Large intestine (tissue), 3 donors: Measurements from ENCODE around the gene PNCK. TPM values are rescaled to one million over a fixed set of nuclear protein-coding genes. Genes with fewer than 3 reads are reported as not detected.
A peak's percentile ranks its signal among the peaks of the same experiment; 100 is the strongest.

Source experiments
- DNase-seq, 2 donors: peaks; one replicate each; pipeline versions ENCODE4 v3.0.0 to v3.0.0-alpha.2; 2013
- H3K27ac ChIP-seq: one replicate; pipeline ENCODE4 v1.5.1; 2013; ENCODE audit warnings: low read length
- H3K27me3 ChIP-seq: 2 replicates; pipeline ENCODE4 v1.6.1; 2013; ENCODE audit warnings: low read length; ENCODE audit not compliant: control insufficient read depth, insufficient read depth
- H3K36me3 ChIP-seq: 2 replicates; pipeline ENCODE4 v1.6.1; 2013; ENCODE audit warnings: low read length; ENCODE audit not compliant: control insufficient read depth, insufficient read depth
- H3K4me1 ChIP-seq: one replicate; pipeline ENCODE4 v1.6.1; 2013; ENCODE audit warnings: low read length; ENCODE audit not compliant: control insufficient read depth, insufficient read depth
- H3K4me3 ChIP-seq: one replicate; pipeline ENCODE4 v1.5.1; 2013; ENCODE audit warnings: low read length
- H3K9me3 ChIP-seq: one replicate; pipeline ENCODE4 v1.6.1; 2013; ENCODE audit warnings: mild to moderate bottlenecking, low read depth, low read length, moderate library complexity; ENCODE audit not compliant: control insufficient read depth
- WGBS: methylation state at CpG from one replicate; pipeline ENCODE4 v1.1.5; 2013; ENCODE audit warnings: low lambda C conversion rate; ENCODE audit not compliant: insufficient coverage; 5-methylcytosine and 5-hydroxymethylcytosine counted together
- polyA plus RNA-seq: library from polyadenylated mRNA; unstranded; fragments of 120-200 nt; gene quantifications from one replicate; pipeline ENCODE4 v1.2.1, GENCODE V29; 2013

The PNCK gene
- polyA plus RNA-seq, 1 donor: 128 TPM

DNA sequence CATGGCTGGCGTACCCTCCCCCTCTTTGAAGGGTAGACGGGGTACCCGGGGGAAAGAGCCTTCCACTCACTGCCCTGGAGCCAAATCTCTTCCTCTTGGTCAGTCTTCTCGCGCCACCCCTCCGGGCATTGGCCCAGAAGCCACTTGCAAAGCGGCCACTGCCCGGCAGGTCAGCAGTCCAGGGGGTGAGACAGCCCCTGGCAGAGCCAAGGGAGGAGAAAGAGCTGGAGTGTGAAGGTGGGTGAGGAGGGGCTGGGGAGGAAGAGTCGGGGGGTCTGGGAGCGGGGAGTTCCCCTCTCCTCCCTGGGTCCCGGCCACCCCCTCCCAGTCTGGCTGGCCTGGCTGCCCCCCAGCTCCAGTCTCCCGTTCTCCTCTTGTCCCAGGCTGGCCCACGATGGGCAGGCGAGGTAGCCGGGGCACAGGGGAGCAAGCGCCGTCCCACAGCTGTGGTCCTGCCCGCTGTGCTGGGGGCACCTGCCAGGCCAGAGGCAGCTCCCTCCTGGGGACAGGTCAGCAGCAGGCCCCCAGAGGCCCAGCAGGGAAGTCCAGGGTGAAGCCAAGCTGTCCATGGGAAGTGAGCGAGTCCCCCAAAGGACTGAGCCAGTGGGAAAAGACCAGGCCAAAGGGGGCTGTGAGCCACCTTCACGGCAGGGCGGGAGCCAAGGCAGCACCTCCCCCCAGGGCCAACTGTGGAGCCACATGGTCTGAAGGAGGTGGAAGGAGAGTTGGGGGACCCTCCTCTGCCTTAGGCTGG lies 48.2 kb downstream of the PNCK start:
- no peak for DNase-seq
- Histone ChIP-seq H3K27me3 (no peaks in the 10 kb centered on the region), H3K27ac (peak overlapping the region; percentile 72), H3K4me1 (peaks cover 47% of the 10 kb centered on the region), H3K36me3 (no peaks in the 10 kb centered on the region), H3K4me3 (no peak overlapping the region), H3K9me3 (no peaks in the 10 kb centered on the region)
- no CpG with 5 or more reads among the region's 21 CpGs for WGBS

DNA sequence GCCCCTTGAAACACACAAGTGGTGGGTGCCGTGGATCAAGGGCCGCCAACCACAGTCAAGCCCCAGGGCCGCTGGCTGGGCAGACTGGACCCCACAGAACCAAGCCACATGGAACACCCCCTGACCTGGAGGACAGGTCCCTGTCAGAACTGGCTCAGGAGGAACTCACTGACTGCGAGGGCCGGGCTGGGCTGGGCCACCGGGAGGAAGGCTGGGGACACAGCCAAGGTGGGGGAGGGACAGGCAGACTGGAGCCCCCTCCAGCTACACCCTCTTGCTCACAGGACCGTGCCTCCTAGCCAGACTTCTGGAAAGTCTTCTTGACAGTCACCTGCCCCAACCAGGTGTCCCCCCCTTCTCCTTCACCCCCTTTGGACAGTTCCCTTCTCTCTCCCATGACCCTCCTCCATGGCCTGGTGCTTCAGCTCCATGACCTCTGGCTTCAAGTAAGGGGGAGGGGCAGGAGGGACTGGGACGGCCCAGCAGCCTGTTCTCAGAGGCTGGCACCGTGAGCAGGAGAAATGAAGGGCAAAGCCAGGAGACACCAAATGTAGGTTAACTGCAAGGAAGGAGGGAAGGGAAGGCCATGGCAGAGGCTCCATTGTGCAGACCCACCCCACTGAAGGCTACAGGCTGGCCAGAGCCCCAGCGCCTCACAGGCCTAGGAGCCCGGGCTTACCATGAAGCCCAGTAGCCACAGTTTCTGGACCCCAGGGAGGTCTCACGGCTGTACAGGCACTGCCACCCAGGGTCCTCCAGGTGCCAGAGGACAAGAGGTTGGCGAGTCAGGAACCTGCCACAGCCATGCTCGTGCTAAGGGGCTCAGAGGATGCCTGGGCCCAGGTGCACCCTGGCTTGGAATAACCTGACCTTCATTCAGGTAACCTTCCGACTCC lies 49.2 kb downstream of the PNCK start:
- Histone ChIP-seq H3K36me3 (no peaks in the 10 kb centered on the region), H3K27ac (no peak overlapping the region), H3K4me1 (peaks cover 47% of the 10 kb centered on the region), H3K27me3 (no peaks in the 10 kb centered on the region), H3K4me3 (no peak overlapping the region), H3K9me3 (no peaks in the 10 kb centered on the region)
- no CpG with 5 or more reads among the region's 15 CpGs for WGBS
- DNase-seq: no peak

DNA sequence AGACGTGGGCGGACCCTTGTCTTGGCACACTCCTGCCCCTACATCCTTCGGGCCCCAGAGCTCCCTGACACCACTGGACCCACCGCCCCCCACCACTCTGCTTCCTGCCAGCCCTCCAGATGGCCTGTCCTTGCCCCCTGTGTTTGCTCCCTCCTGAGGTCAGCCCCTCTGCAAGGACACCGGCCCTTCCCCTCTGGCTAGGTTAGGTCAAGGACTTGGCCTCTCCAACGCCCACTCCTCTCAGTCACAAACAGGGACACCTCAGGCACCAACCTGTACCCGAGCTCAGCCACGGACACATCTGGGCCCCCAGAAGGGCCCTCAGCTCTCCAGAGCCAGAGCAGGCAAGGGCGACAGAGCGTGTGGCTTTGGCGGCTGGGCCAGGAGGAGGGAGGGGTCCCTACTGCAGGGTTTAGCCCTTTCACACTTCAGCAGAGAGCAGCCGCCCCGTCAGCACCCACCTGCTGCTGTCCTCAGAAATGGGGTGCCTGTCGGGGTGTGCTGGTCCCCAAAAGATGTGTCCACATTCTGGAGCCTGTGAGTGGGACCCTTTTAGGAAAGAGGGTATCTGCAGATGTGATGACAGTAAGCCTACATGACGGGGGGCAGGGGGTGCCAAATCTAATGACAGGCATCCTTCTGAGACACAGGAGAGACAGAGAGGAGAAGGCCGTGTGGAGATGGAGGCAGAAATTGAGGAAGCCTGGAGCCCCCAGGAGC lies 50.1 kb downstream of the PNCK start:
- DNase-seq: no peak
- Histone ChIP-seq H3K9me3 (no peaks in the 10 kb centered on the region), H3K4me1 (peaks cover 46% of the 10 kb centered on the region), H3K27ac (peak overlapping the region; percentile 69), H3K4me3 (no peak overlapping the region), H3K27me3 (no peaks in the 10 kb centered on the region), H3K36me3 (no peaks in the 10 kb centered on the region)
- no CpG with 5 or more reads among the region's 16 CpGs for WGBS

DNA sequence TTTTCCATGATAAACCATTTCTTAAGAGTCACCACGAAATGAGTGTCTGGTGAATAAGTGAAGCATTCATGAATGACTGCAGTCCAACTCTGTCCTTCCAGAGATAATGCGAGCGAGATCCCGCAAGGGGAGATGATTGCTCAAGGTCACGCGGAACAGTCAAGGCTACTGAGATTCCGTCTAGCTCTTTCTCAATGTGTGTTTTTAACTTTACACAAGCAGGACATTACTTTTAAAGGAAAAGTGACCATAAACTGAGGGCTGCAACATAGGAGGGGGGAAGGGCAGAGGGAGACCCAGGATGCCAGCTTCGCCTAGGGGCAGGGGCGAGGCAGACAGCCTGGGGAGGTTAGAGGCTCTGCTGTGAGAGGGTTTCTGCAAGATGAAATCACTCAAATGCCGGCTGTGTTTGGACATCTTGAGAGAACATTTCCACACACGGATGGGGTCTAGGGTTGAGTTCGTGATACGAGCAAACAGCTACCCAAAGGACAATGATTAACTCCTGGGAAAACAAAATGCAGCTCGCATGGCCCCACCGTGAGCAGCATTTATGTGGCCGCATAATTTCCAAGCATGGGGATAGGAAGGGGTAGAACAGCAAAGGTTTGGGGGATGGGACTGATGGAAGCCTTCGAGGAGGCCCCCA lies 50.8 kb downstream of the PNCK start:
- H3K36me3 ChIP-seq: no peaks in the 10 kb centered on the region
- H3K27me3 ChIP-seq: no peaks in the 10 kb centered on the region
- no peaks in the 10 kb centered on the region for H3K9me3 ChIP-seq
- peak in 1 of 2 donors; percentile 70 for DNase-seq
- no peak overlapping the region for H3K4me3 ChIP-seq
- H3K27ac ChIP-seq: peak overlapping the region; percentile 69
- no CpG with 5 or more reads among the region's 17 CpGs for WGBS
- peaks cover 40% of the 10 kb centered on the region for H3K4me1 ChIP-seq

DNA sequence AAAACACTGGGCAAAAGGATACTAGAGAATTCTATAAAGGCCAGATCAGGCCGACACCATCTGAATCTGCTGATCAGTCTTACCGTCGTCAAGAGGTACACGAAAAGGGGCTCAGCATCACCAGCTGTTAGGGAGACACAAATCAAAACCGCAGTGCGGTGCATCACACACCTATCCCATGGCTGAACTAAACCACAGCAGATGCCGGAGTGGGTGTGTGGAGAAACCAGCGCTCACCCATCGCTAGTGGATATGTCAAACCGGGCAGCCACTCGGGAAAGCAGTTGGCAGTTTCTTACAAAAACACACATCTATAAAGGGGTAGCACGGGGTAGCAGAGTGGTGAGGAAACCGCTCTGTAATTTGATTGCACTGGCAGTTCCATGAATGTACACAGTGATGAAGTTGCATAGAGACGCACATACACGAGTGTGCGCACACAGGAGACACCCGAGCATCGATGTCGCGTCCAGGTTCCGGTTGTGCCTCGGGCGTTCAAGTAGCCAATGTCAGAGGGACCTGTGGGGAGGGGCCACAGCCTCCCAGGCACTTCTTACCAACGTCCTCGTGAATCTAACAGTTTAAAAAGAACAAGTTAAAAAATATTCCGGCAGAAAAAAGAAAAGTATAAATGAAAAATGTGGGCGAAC lies 51.5 kb downstream of the PNCK start:
- Histone ChIP-seq H3K27ac (peak overlapping the region; percentile 69), H3K27me3 (no peaks in the 10 kb centered on the region), H3K36me3 (no peaks in the 10 kb centered on the region), H3K4me3 (no peak overlapping the region), H3K9me3 (no peaks in the 10 kb centered on the region), H3K4me1 (peaks cover 34% of the 10 kb centered on the region)
- no peak for DNase-seq
- no CpG with 5 or more reads among the region's 27 CpGs for WGBS

DNA sequence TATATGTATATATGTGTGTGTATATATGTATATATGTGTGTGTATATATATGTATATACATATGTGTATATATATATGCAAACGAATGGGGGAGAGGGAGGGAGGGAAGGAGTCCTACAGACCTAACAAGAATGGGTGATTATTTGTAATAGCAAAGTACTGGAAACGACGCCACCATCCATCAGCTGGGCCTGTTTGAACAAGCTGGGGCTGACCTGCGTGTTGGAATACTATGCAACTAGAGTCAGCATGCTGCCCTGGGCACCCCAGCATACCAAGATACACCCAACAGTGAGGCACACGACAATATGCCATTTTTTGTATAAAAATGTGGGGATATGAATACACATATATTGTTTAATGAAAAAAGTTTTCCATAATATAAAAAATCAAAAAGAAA lies 53.0 kb downstream of the PNCK start:
- DNase-seq: no peak
- WGBS: no CpG with 5 or more reads among the region's 5 CpGs
- H3K27ac ChIP-seq: no peak overlapping the region
- no peaks in the 10 kb centered on the region for H3K9me3 ChIP-seq
- peaks cover 23% of the 10 kb centered on the region for H3K4me1 ChIP-seq
- H3K27me3 ChIP-seq: no peaks in the 10 kb centered on the region
- H3K4me3 ChIP-seq: no peak overlapping the region
- no peaks in the 10 kb centered on the region for H3K36me3 ChIP-seq

Other genes starting within 250 kb of the PNCK start
- gene TREX2, start 227.8 kb downstream of the PNCK start, polyA plus RNA-seq: 0.30 TPM
- gene HAUS7, start 203.2 kb downstream of the PNCK start, polyA plus RNA-seq: 25.0 TPM
- gene BGN, start 178.8 kb downstream of the PNCK start, polyA plus RNA-seq: 17.2 TPM
- 1.6 TPM for gene ATP2B3, start 156.2 kb downstream of the PNCK start, polyA plus RNA-seq
- gene CCNQ, start 74.7 kb downstream of the PNCK start, polyA plus RNA-seq: 15.9 TPM
- gene DUSP9, start 26.6 kb downstream of the PNCK start, polyA plus RNA-seq: 0.78 TPM
- gene SLC6A8, start 14.1 kb upstream of the PNCK start, polyA plus RNA-seq: 139 TPM
- 198 TPM for gene BCAP31, start 50.6 kb upstream of the PNCK start, polyA plus RNA-seq
- 13.4 TPM for gene ABCD1, start 51.0 kb upstream of the PNCK start, polyA plus RNA-seq
- 5.0 TPM for gene PLXNB3, start 90.4 kb upstream of the PNCK start, polyA plus RNA-seq
- 1.8 TPM for gene SRPK3, start 107.2 kb upstream of the PNCK start, polyA plus RNA-seq
- 58.7 TPM for gene IDH3G, start 120.6 kb upstream of the PNCK start, polyA plus RNA-seq
- 240 TPM for gene SSR4, start 120.9 kb upstream of the PNCK start, polyA plus RNA-seq
- gene PDZD4, start 156.7 kb upstream of the PNCK start, polyA plus RNA-seq: 10.5 TPM
- gene L1CAM, start 212.4 kb upstream of the PNCK start, polyA plus RNA-seq: 22.5 TPM
- gene AVPR2, start 230.9 kb upstream of the PNCK start, polyA plus RNA-seq: 0.28 TPM